Activated CD8-positive, alpha-beta memory T cell treated with anti-CD3 and anti-CD28 coated beads, Interleukin-2, amount 50 U/mL, for 48 hours (primary cell): ENCODE data around the gene GNG7.

ENCODE experiments used
- DNase-seq: peaks from one replicate; pipeline ENCODE4 v3.0.0-alpha.2; 2020

Gene GNG7

GRCh38 chr19:2702170-2703076 is at the start of gene GNG7:
TSS of gene GNG7 (minus strand) at chr19:2702694. CDS start at chr19:2520688, 182,006 bp downstream.
- peak; percentile 97 for DNase-seq

GRCh38 chr19:2751438-2751830 is 48.9 kb upstream of the GNG7 start:
- DNase-seq: no peak

GRCh38 chr19:2750808-2751437 is 48.4 kb upstream of the GNG7 start:
- no peak for DNase-seq

- no peak for DNase-seq
Measured at GRCh38 chr19:2747349-2747748, 44.9 kb upstream of the GNG7 start.

GRCh38 chr19:2744113-2744512 is 41.6 kb upstream of the GNG7 start:
- no peak for DNase-seq

GRCh38 chr19:2743099-2743498 is 40.6 kb upstream of the GNG7 start:
- DNase-seq: no peak

- no peak for DNase-seq
Measured at GRCh38 chr19:2740314-2740656, 37.8 kb upstream of the GNG7 start.

- peak; percentile 99 for DNase-seq
Measured at GRCh38 chr19:2739602-2740313, 37.3 kb upstream of the GNG7 start, which contains the start of gene SLC39A3. TSS of gene SLC39A3 (minus strand) at chr19:2740017. CDS start at chr19:2737257, 2,760 bp downstream.

GRCh38 chr19:2736550-2737190 is 34.2 kb upstream of the GNG7 start:
- DNase-seq: no peak

GRCh38 chr19:2735374-2735773 is 32.9 kb upstream of the GNG7 start:
- DNase-seq: no peak

- DNase-seq: no peak
Measured at GRCh38 chr19:2734589-2735288, 32.2 kb upstream of the GNG7 start.

- DNase-seq: no peak
Measured at GRCh38 chr19:2733930-2734588, 31.6 kb upstream of the GNG7 start.

GRCh38 chr19:2732883-2733282 is 30.4 kb upstream of the GNG7 start:
- no peak for DNase-seq

GRCh38 chr19:2732157-2732725 is 29.7 kb upstream of the GNG7 start:
- DNase-seq: no peak

GRCh38 chr19:2731181-2731995 is 28.9 kb upstream of the GNG7 start:
- no peak for DNase-seq

GRCh38 chr19:2729943-2730818 is 27.7 kb upstream of the GNG7 start:
- DNase-seq: no peak

GRCh38 chr19:2728783-2729387 is 26.4 kb upstream of the GNG7 start:
- DNase-seq: no peak

- DNase-seq: no peak
Measured at GRCh38 chr19:2727640-2727944, 25.1 kb upstream of the GNG7 start.

GRCh38 chr19:2726904-2727639 is 24.6 kb upstream of the GNG7 start:
- DNase-seq: no peak
